ENCODE data around the gene ANKRD55. TPM values are rescaled to one million over a fixed set of nuclear protein-coding genes. Genes with fewer than 3 reads are reported as not detected.

ANKRD55 gene
- polyA plus RNA-seq, 1 of the 3 experiments (the other 2 are of a cell fraction), result not detected

DNA sequence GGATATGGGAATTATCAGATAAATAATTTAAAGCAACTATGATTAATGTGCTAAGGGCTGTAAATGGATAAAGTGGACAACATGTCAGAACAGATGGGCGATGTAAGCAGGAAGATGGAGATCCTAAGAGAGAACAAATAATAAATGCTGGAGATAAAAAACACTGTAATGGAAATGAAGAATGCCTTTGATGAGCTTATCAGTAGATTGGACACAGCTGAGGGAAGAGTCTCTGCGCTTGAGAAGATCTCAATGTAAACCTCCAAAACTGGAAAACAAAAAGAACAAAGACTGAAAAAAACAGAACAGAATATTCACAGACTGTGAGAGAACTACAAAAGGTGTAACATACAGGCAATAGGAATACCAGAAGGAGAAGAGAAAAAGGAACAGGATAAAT, 102.5 kb downstream of the ANKRD55 start:
- Histone ChIP-seq H3K4me2 (no peak overlapping the region), H4K20me1 (ENCODE audit: insufficient read depth) (no peaks in the 10 kb centered on the region), H3K4me1 (ENCODE audit: control insufficient read depth in 1 of 2, insufficient read depth in 2 of 2, low read depth in 1 of 2, low read length in 1 of 2) (peaks cover 0 to 11% of the 10 kb centered on the region in 2 experiments; a peak in 2 of 4 replicates), H3F3A (replicated peaks; ENCODE audit: insufficient read depth) (no peaks in the 10 kb centered on the region), H3K27me3 (ENCODE audit: insufficient read depth) (no peaks in the 10 kb centered on the region), H3K9ac (no peak overlapping the region), H3K27ac (ENCODE audit: low read depth in 2 of 2, low read length in 1 of 2) (no peak overlapping the region), H3K9me2 (no peaks in the 10 kb centered on the region), H3K4me3 (ENCODE audit: low read depth in 2 of 2, low read length in 1 of 2) (no peak overlapping the region), H3K79me2 (ENCODE audit: insufficient read depth) (no peaks in the 10 kb centered on the region), H3K9me3 (no peaks in the 10 kb centered on the region), H2AFZ (ENCODE audit: low read depth) (no peak overlapping the region), H3K36me3 (replicated peaks in 1 of 2; ENCODE audit: control insufficient read depth in 1 of 2, insufficient read depth in 2 of 2, low read length in 1 of 2) (peaks cover 0 to 3% of the 10 kb centered on the region in 2 experiments)
- TF ChIP-seq ELF1 (IDR thresholded peaks at IDR 0.05) (no peak), SMC3 (IDR thresholded peaks at IDR 0.05; ENCODE audit: low read depth, low read length) (no peak), JUND (IDR thresholded peaks at IDR 0.05) (no peak), FOXM1 (IDR thresholded peaks at IDR 0.05; ENCODE audit: low read depth) (no peak), FOXJ3 (CRISPR knock-in tag; IDR thresholded peaks at IDR 0.05) (no peak), RCOR1 (IDR thresholded peaks at IDR 0.05; ENCODE audit: low read length) (no peak), TAF1 (IDR thresholded peaks at IDR 0.05; ENCODE audit: borderline replicate concordance, low read depth, low read length) (no peak)
- TF ChIP-seq, protein P1, sequence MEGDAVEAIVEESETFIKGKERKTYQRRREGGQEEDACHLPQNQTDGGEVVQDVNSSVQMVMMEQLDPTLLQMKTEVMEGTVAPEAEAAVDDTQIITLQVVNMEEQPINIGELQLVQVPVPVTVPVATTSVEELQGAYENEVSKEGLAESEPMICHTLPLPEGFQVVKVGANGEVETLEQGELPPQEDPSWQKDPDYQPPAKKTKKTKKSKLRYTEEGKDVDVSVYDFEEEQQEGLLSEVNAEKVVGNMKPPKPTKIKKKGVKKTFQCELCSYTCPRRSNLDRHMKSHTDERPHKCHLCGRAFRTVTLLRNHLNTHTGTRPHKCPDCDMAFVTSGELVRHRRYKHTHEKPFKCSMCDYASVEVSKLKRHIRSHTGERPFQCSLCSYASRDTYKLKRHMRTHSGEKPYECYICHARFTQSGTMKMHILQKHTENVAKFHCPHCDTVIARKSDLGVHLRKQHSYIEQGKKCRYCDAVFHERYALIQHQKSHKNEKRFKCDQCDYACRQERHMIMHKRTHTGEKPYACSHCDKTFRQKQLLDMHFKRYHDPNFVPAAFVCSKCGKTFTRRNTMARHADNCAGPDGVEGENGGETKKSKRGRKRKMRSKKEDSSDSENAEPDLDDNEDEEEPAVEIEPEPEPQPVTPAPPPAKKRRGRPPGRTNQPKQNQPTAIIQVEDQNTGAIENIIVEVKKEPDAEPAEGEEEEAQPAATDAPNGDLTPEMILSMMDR (IDR thresholded peaks at IDR 0.05), result no peak
- TF ChIP-seq, protein P2, sequence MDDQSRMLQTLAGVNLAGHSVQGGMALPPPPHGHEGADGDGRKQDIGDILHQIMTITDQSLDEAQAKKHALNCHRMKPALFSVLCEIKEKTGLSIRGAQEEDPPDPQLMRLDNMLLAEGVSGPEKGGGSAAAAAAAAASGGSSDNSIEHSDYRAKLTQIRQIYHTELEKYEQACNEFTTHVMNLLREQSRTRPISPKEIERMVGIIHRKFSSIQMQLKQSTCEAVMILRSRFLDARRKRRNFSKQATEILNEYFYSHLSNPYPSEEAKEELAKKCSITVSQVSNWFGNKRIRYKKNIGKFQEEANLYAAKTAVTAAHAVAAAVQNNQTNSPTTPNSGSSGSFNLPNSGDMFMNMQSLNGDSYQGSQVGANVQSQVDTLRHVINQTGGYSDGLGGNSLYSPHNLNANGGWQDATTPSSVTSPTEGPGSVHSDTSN (IDR thresholded peaks at IDR 0.05), result no peak
- TF ChIP-seq, protein P3, sequence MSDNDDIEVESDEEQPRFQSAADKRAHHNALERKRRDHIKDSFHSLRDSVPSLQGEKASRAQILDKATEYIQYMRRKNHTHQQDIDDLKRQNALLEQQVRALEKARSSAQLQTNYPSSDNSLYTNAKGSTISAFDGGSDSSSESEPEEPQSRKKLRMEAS (IDR thresholded peaks at IDR 0.05; ENCODE audit: low read depth), result no peak
- ChIA-PET POLR2A (no interaction called here), CTCF (no interaction called here)
- DNase-seq, result no peak
- 88% methylated on average over 2 of the region's 2 CpGs for WGBS (ENCODE audit: low lambda C conversion rate)

DNA sequence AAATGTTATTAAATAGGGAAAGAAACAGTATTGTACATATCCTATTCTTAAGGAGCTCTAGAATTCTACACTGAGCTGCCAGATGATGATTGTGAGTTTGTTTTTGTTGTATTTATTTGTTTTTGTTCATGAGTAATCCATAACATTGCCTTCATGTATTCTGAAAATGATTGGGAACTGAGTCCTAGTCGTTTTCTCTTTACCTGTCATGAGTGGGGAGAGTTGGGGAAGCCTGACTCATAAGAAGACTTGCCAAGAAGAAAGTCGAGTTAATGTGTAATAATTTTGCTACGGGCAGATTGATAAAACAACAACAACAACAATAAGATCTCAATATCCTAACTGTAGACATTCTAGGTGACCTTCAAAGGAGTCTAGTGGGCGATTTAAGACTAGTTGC, 103.8 kb downstream of the ANKRD55 start:
- ChIA-PET POLR2A (no interaction called here), CTCF (no interaction called here)
- H3K4me1 ChIP-seq (ENCODE audit: control insufficient read depth in 1 of 2, insufficient read depth in 2 of 2, low read depth in 1 of 2, low read length in 1 of 2), result peaks cover 5 to 11% of the 10 kb centered on the region in 2 experiments; a peak in 3 of 4 replicates
- H3K79me2 ChIP-seq (ENCODE audit: insufficient read depth), result no peaks in the 10 kb centered on the region
- no peak overlapping the region for H3K27ac ChIP-seq (ENCODE audit: low read depth in 2 of 2, low read length in 1 of 2)
- peaks cover 5% of the 10 kb centered on the region for H3F3A ChIP-seq (replicated peaks; ENCODE audit: insufficient read depth)
- H3K36me3 ChIP-seq (replicated peaks in 1 of 2; ENCODE audit: control insufficient read depth in 1 of 2, insufficient read depth in 2 of 2, low read length in 1 of 2), result peaks cover 0 to 3% of the 10 kb centered on the region in 2 experiments
- no peaks in the 10 kb centered on the region for H3K9me2 ChIP-seq
- no peak for DNase-seq
- no peaks in the 10 kb centered on the region for H3K27me3 ChIP-seq (ENCODE audit: insufficient read depth)
- no peaks in the 10 kb centered on the region for H3K9me3 ChIP-seq
- WGBS (ENCODE audit: low lambda C conversion rate), result 70% methylated on average over 4 of the region's 4 CpGs
- no peaks in the 10 kb centered on the region for H4K20me1 ChIP-seq (ENCODE audit: insufficient read depth)
- H3K4me3 ChIP-seq (ENCODE audit: low read depth in 2 of 2, low read length in 1 of 2), result no peak overlapping the region
- no peak overlapping the region for H3K4me2 ChIP-seq
- no peak overlapping the region for H2AFZ ChIP-seq (ENCODE audit: low read depth)
- no peak overlapping the region for H3K9ac ChIP-seq
- TF ChIP-seq SMC3 (IDR thresholded peaks at IDR 0.05; ENCODE audit: low read depth, low read length) (no peak), MEF2A (IDR thresholded peaks at IDR 0.05; ENCODE audit: borderline replicate concordance, low read depth) (no peak), RAD21 (IDR thresholded peaks at IDR 0.05; ENCODE audit: low read length) (no peak), YY1 (IDR thresholded peaks at IDR 0.05; ENCODE audit: low read depth) (no peak), RFX5 (IDR thresholded peaks at IDR 0.05; ENCODE audit: low read length) (no peak), GATA2 (CRISPR knock-in tag; IDR thresholded peaks at IDR 0.05) (no peak), MXI1 (IDR thresholded peaks at IDR 0.05; ENCODE audit: low read depth, low read length) (no peak), NFIC (IDR thresholded peaks at IDR 0.05; ENCODE audit: borderline replicate concordance) (no peak), JUND (IDR thresholded peaks at IDR 0.05) (no peak), RXRA (IDR thresholded peaks at IDR 0.05; ENCODE audit: borderline replicate concordance, low read depth) (no peak)
- TF ChIP-seq, protein P4, sequence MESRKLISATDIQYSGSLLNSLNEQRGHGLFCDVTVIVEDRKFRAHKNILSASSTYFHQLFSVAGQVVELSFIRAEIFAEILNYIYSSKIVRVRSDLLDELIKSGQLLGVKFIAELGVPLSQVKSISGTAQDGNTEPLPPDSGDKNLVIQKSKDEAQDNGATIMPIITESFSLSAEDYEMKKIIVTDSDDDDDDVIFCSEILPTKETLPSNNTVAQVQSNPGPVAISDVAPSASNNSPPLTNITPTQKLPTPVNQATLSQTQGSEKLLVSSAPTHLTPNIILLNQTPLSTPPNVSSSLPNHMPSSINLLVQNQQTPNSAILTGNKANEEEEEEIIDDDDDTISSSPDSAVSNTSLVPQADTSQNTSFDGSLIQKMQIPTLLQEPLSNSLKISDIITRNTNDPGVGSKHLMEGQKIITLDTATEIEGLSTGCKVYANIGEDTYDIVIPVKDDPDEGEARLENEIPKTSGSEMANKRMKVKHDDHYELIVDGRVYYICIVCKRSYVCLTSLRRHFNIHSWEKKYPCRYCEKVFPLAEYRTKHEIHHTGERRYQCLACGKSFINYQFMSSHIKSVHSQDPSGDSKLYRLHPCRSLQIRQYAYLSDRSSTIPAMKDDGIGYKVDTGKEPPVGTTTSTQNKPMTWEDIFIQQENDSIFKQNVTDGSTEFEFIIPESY (IDR thresholded peaks at IDR 0.05; ENCODE audit: borderline replicate concordance, low read depth), result no peak
- TF ChIP-seq, protein P5, sequence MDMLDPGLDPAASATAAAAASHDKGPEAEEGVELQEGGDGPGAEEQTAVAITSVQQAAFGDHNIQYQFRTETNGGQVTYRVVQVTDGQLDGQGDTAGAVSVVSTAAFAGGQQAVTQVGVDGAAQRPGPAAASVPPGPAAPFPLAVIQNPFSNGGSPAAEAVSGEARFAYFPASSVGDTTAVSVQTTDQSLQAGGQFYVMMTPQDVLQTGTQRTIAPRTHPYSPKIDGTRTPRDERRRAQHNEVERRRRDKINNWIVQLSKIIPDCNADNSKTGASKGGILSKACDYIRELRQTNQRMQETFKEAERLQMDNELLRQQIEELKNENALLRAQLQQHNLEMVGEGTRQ (IDR thresholded peaks at IDR 0.05; ENCODE audit: borderline replicate concordance, low read depth, low read length), result no peak
